Heart left ventricle (tissue), 16 donors: Measurements from ENCODE around the gene CFAP69. TPM values are rescaled to one million over a fixed set of nuclear protein-coding genes. Genes with fewer than 3 reads are reported as not detected.

Experiments used
- ATAC-seq, 4 donors: fragments of 200-7000 bp; cut with Tn5 transposase; one replicate each; pipeline ENCODE4 v1.9.1; 2020 to 2022; ENCODE audit warnings: moderate library complexity in 4 of 4, mild to moderate bottlenecking in 3 of 4, moderate number of reproducible peaks in 1 of 4
- DNase-seq, 5 donors: peaks; one replicate each; pipeline ENCODE4 v3.0.0-alpha.2; 2020
- H3K27ac ChIP-seq, 12 donors: fragments of 200-600 bp; sonication (generic) in 4 of 12; one replicate each; pipeline versions ENCODE4 v1.5.0 to v1.8.0; 2016 to 2022; ENCODE audit warnings: mild to moderate bottlenecking in 2 of 12
- H3K27me3 ChIP-seq, 9 donors: fragments of 200-600 bp; sonication (generic) in 2 of 9; one replicate each; pipeline versions ENCODE4 v1.5.1 to v1.8.0; 2016 to 2022; ENCODE audit warnings: mild to moderate bottlenecking in 3 of 9
- H3K36me3 ChIP-seq, 9 donors: fragments of 200-600 bp; sonication (generic) in 2 of 9; one replicate each; pipeline versions ENCODE4 v1.5.0 to v1.8.0; 2018 to 2022; ENCODE audit warnings: mild to moderate bottlenecking in 2 of 9
- H3K4me1 ChIP-seq, 12 donors: fragments of 200-600 bp; sonication (generic) in 4 of 12; one replicate each; pipeline versions ENCODE4 v1.5.0 to v1.8.0; 2016 to 2022; ENCODE audit warnings: mild to moderate bottlenecking in 3 of 12
- H3K4me3 ChIP-seq, 12 donors: fragments of 200-600 bp; sonication (generic) in 4 of 12; one replicate each; pipeline versions ENCODE4 v1.5.0 to v1.8.0; 2017 to 2022; ENCODE audit warnings: mild to moderate bottlenecking in 9 of 12, moderate library complexity in 4 of 12
- H3K9me3 ChIP-seq, 12 donors: fragments of 200-600 bp; sonication (generic) in 4 of 12; one replicate each; pipeline versions ENCODE4 v1.5.0 to v1.8.0; 2016 to 2022; ENCODE audit warnings: mild to moderate bottlenecking in 1 of 12
- CTCF ChIP-seq, 12 donors: fragments of 200-600 bp; sonication (generic) in 4 of 12; IDR thresholded peaks; one replicate each; pipeline versions ENCODE4 v1.5.0 to v1.8.0; 2018 to 2022; ENCODE audit warnings: antibody characterized with exemption in 12 of 12, mild to moderate bottlenecking in 5 of 12
- POLR2A ChIP-seq, 2 donors: fragments of 450-650 bp; IDR thresholded peaks; one replicate each; pipeline ENCODE4 v1.6.1; 2017; ENCODE audit warnings: antibody characterized with exemption in 2 of 2, mild to moderate bottlenecking in 2 of 2, moderate library complexity in 2 of 2
- WGBS, 4 donors: extraction: QIAGEN DNeasy Blood & Tissue Kit in 2 of 4; methylation state at CpG; one replicate each; pipeline versions ENCODE4 v1.1.5 to v1.1.7; 2013 to 2018; 5-methylcytosine and 5-hydroxymethylcytosine counted together
- intact Hi-C, 10 donors: fragments of 100-400 bp; cut with DNase I; formaldehyde crosslinking; loops; one replicate each; pipeline versions ENCODE4 v1.11.1 to v1.14.2; 2022
- polyA plus RNA-seq, 2 donors: library from polyadenylated mRNA; stranded (reverse); fragments of 200-250 nt; gene quantifications; one replicate each; pipeline ENCODE4 v1.2.3, GENCODE V29; 2013
- total RNA-seq, 9 donors: library from RNA; depleted of rRNA in 2 of 9; stranded (reverse); fragments of >200 nt in 2 of 9; fragmentation: NEBNext Ultra II Directional in 3 of 9; extraction: Animal tissue kit (Norgen Biotek cat#: 25700) in 3 of 9; gene quantifications; one replicate each; pipeline versions ENCODE4 v1.1.0 to v1.2.4, GENCODE V29; 2016 to 2023
- donor health status: ischemic (EF 13 %, LVEDD 7.1; RV severe dilation, severe dysfunction).
- donor health status: healthy with polysubstance abuse.
- donor health status: DM: no; HTN: yes; CAD: no.
- donor health status: DM: no; HTN: no; CAD: no.
- donor health status: ischemic (EF 25% LVEDD 6.9; RV normal size, moderate dysfunction).
- donor health status: ischemic (EF 25% LVEDD 5.7; RV mildly dilated, moderate dysfunction).
- donor health status: healthy.
- donor health status: DM: yes; HTN: yes; CAD: no.
- donor health status: ischemic (EF 35%, LVEDD 5.7; RV mildly dilated, moderate dysfunction).
- donor health status: nonischemic (EF 11% LVEDD 7.7; RV severe dilation, severe dysfunction).
- donor health status: DM: yes; HTN: yes; CAD: no.
- donor health status: PGD.
- donor health status: ischemic (EF 29% LVEDD 5.4; RV normal size, mild dysfunction).
- donor health status: nonischemic (EF 23%, LVEDD 6.1; RV moderate dilation, normal function).

Gene CFAP69
- total and polyA plus RNA-seq, 11 donors, result 1.0 to 4.5 (median 2.6) TPM

- H3K4me1 ChIP-seq, result no peaks in the 10 kb centered on the region
- intact Hi-C loops, result no loop called here
- no peaks in the 10 kb centered on the region for H3K9me3 ChIP-seq
- H3K4me3 ChIP-seq, result no peak overlapping the region
- H3K27me3 ChIP-seq, result no peaks in the 10 kb centered on the region
- H3K36me3 ChIP-seq, result peaks cover 0 to 21% (median 0%) of the 10 kb centered on the region in 9 donors
- WGBS, 4 donors, result 83 to 86% (median 84%) methylated on average over 3 of the region's 3 CpGs
- TF ChIP-seq CTCF (IDR thresholded peaks at IDR 0.05), result no peak
- TF ChIP-seq POLR2A (IDR thresholded peaks at IDR 0.05), result no peak
- no peak overlapping the region for H3K27ac ChIP-seq
- DNase-seq (no peak), ATAC-seq (no peak)
Observed at GRCh38 chr7:90231304-90231703, 13.7 kb upstream of the CFAP69 start.

GRCh38 chr7:90232430-90232829 is 12.5 kb upstream of the CFAP69 start:
- no peak overlapping the region for H3K4me3 ChIP-seq
- intact Hi-C loops, result no loop called here
- no peaks in the 10 kb centered on the region for H3K9me3 ChIP-seq
- no peaks in the 10 kb centered on the region for H3K27me3 ChIP-seq
- DNase-seq (no peak), ATAC-seq (no peak)
- no peak overlapping the region for H3K27ac ChIP-seq
- TF ChIP-seq CTCF (IDR thresholded peaks at IDR 0.05), result no peak
- TF ChIP-seq POLR2A (IDR thresholded peaks at IDR 0.05), result no peak
- peaks cover 0 to 11% (median 0%) of the 10 kb centered on the region in 9 donors for H3K36me3 ChIP-seq
- 48 to 60% (median 58%) methylated on average over 5 of the region's 5 CpGs for WGBS, 4 donors
- H3K4me1 ChIP-seq, result no peaks in the 10 kb centered on the region

GRCh38 chr7:90233569-90233968 is 11.4 kb upstream of the CFAP69 start:
- Histone ChIP-seq H3K27ac (no peak overlapping the region), H3K9me3 (no peaks in the 10 kb centered on the region), H3K4me3 (no peak overlapping the region), H3K4me1 (no peaks in the 10 kb centered on the region), H3K36me3 (peaks cover 0 to 7% (median 0%) of the 10 kb centered on the region in 9 donors), H3K27me3 (no peaks in the 10 kb centered on the region)
- ATAC-seq (no peak), DNase-seq (no peak)
- intact Hi-C loops, result no loop called here
- WGBS, 4 donors, result 92 to 97% (median 95%) methylated on average over 6 of the region's 6 CpGs
- TF ChIP-seq CTCF (IDR thresholded peaks at IDR 0.05) (no peak), POLR2A (IDR thresholded peaks at IDR 0.05) (no peak)

GRCh38 chr7:90236721-90237289 is 8.2 kb upstream of the CFAP69 start:
- Histone ChIP-seq H3K36me3 (peaks cover 0 to 7% (median 0%) of the 10 kb centered on the region in 9 donors), H3K27me3 (no peaks in the 10 kb centered on the region), H3K4me3 (no peak overlapping the region), H3K4me1 (peaks cover 0 to 5% (median 0%) of the 10 kb centered on the region in 12 donors), H3K27ac (no peak overlapping the region), H3K9me3 (no peaks in the 10 kb centered on the region)
- DNase-seq (no peak), ATAC-seq (no peak)
- WGBS, 4 donors, result 67 to 84% (median 75%) methylated on average over 1 of the region's 1 CpG
- intact Hi-C loops, result no loop called here
- TF ChIP-seq CTCF (IDR thresholded peaks at IDR 0.05) (no peak), POLR2A (IDR thresholded peaks at IDR 0.05) (no peak)
